Upper lobe of left lung (tissue), 6 donors: ENCODE data around the gene ITPKB. TPM values are rescaled to one million over a fixed set of nuclear protein-coding genes. Genes with fewer than 3 reads are reported as not detected.

Experiments
- ATAC-seq, 2 donors: fragments of 200-7000 bp; cut with Tn5 transposase; one replicate each; pipeline ENCODE4 v1.9.1; 2022; ENCODE audit warnings: mild to moderate bottlenecking in 2 of 2, moderate library complexity in 2 of 2; ENCODE audit not compliant: low FRiP score in 2 of 2
- DNase-seq, 2 donors: peaks; one replicate each; pipeline ENCODE4 v3.0.0-alpha.2; 2019 to 2020
- H3K27ac ChIP-seq, 4 donors: fragments of 200-600 bp; sonication (generic); one replicate each; pipeline ENCODE4 v1.5.1; 2016 to 2019
- H3K27me3 ChIP-seq, 4 donors: fragments of 200-600 bp; sonication (generic); one replicate each; pipeline ENCODE4 v1.5.1; 2017 to 2019
- H3K36me3 ChIP-seq, 4 donors: fragments of 200-600 bp; sonication (generic); one replicate each; pipeline ENCODE4 v1.5.1; 2016 to 2019
- H3K4me1 ChIP-seq, 4 donors: fragments of 200-600 bp; sonication (generic); one replicate each; pipeline ENCODE4 v1.5.1; 2018 to 2019
- H3K4me3 ChIP-seq, 4 donors: fragments of 200-600 bp; sonication (generic); one replicate each; pipeline ENCODE4 v1.5.1; 2017 to 2019; ENCODE audit warnings: mild to moderate bottlenecking in 2 of 4, moderate library complexity in 1 of 4
- H3K9me3 ChIP-seq, 4 donors: fragments of 200-600 bp; sonication (generic); one replicate each; pipeline ENCODE4 v1.5.1; 2018 to 2019
- EP300 ChIP-seq, 4 donors: sonication (generic); formaldehyde crosslinking; IDR thresholded peaks; one replicate each; pipeline ENCODE4 v1.5.1; 2017; ENCODE audit warnings: antibody characterized with exemption in 4 of 4, control low read depth in 2 of 4
- POLR2A ChIP-seq, 4 donors: fragments of 450-650 bp; IDR thresholded peaks; one replicate each; pipeline ENCODE4 v1.5.1; 2016 to 2017; ENCODE audit warnings: antibody characterized with exemption in 4 of 4, mild to moderate bottlenecking in 2 of 4
- POLR2AphosphoS5 ChIP-seq, 2 donors: sonication (generic); formaldehyde crosslinking; IDR thresholded peaks; one replicate each; pipeline ENCODE4 v1.5.1; 2017; ENCODE audit warnings: antibody characterized with exemption in 2 of 2
- WGBS, 2 donors: methylation state at CpG; one replicate each; pipeline ENCODE4 v1.1.5; 2017 to 2018; 5-methylcytosine and 5-hydroxymethylcytosine counted together
- total RNA-seq, 6 donors: library from RNA; depleted of rRNA in 4 of 6; stranded (reverse); fragments of >200 nt in 4 of 6; gene quantifications; one replicate each; pipeline versions ENCODE4 v1.1.0 to v1.2.1, GENCODE V29; 2016 to 2021
- TF ChIP-seq, protein P1 (sequence below), 6 experiments: fragments of 450-650 bp in 4 of 6; fragments of 200-600 bp in 2 of 6; sonication (generic) in 2 of 6; IDR thresholded peaks; one replicate each; pipeline ENCODE4 v1.5.1; 2016 to 2019; ENCODE audit warnings: antibody characterized with exemption in 6 of 6
- donor health status: DM: no; HTN: no; CAD: no; lungs with moderate emphysema.
- donor health status: DM: no; HTN: yes; CAD: no; lungs with severe emphysema.

ITPKB gene
- total RNA-seq, 6 donors from 2014 or later: 19.8 to 62.9 (median 45.8) TPM

DNA sequence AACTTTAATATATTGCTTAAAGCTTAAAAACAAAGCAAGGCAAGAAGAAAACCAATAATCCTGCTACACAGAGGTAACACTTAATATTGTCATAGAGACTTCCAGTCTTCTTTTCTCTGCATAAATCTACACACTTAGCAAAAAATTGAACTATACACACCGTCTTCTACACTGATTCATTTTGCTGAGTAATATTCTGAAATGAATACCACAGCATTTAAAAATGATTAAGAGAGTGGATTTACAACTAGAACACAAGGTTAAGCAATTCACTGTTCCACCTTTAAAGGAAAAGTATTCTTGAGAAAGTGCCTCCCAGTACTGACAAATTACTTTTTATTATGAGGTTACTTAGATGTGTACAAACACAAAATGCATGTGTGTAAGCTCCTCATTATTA lies 22.2 kb upstream of the ITPKB start:
- no peak for TF ChIP-seq POLR2AphosphoS5 (IDR thresholded peaks at IDR 0.05)
- TF ChIP-seq EP300 (IDR thresholded peaks at IDR 0.05): no peak
- TF ChIP-seq POLR2A (IDR thresholded peaks at IDR 0.05): no peak
- no peaks in the 10 kb centered on the region for H3K9me3 ChIP-seq
- no peak overlapping the region for H3K27ac ChIP-seq
- H3K4me3 ChIP-seq: no peak overlapping the region
- H3K4me1 ChIP-seq: no peaks in the 10 kb centered on the region
- 53 to 63% methylated on average over 1 of the region's 1 CpG for WGBS, 2 donors
- ATAC-seq: no peak
- no peak for DNase-seq
- no peaks in the 10 kb centered on the region for H3K27me3 ChIP-seq
- H3K36me3 ChIP-seq: no peaks in the 10 kb centered on the region

DNA sequence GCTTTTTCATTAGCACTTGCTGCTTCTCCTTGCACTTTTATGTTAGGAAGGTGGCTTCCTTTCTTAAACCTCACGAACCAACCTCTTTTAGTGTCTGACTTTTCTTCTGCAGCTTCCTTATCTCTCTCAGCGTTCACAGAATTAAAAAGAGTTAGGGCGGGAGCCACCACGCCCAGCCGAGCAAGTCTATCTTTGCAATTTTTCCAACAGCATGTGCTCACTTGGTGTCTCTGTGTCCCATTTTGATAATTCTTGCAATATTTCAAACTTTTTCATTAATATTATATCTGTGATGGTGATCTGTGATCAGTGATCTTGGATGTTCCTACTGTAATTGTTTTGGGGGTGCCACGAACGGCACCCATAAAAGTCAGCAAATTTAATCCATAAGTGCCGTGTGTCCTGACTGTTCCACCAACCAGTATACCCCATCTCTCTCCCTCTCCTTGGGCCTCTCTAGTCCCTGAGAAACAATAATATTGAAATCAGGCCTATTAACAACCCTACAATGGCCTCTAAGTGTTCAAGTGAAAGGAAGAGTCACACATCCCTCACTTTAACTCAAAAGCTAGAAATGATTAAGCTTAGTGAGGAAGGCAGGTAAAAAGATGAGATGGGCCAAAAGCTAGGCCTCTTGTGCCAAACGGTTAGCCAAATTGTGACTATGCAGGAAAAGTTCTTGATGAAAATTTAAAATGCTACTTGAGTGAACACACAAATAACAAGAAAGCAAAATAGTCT lies 15.9 kb upstream of the ITPKB start:
- H3K27ac ChIP-seq: no peak overlapping the region
- no peaks in the 10 kb centered on the region for H3K27me3 ChIP-seq
- H3K4me3 ChIP-seq: no peak overlapping the region
- H3K9me3 ChIP-seq: no peaks in the 10 kb centered on the region
- no peaks in the 10 kb centered on the region for H3K36me3 ChIP-seq
- TF ChIP-seq, protein P1, sequence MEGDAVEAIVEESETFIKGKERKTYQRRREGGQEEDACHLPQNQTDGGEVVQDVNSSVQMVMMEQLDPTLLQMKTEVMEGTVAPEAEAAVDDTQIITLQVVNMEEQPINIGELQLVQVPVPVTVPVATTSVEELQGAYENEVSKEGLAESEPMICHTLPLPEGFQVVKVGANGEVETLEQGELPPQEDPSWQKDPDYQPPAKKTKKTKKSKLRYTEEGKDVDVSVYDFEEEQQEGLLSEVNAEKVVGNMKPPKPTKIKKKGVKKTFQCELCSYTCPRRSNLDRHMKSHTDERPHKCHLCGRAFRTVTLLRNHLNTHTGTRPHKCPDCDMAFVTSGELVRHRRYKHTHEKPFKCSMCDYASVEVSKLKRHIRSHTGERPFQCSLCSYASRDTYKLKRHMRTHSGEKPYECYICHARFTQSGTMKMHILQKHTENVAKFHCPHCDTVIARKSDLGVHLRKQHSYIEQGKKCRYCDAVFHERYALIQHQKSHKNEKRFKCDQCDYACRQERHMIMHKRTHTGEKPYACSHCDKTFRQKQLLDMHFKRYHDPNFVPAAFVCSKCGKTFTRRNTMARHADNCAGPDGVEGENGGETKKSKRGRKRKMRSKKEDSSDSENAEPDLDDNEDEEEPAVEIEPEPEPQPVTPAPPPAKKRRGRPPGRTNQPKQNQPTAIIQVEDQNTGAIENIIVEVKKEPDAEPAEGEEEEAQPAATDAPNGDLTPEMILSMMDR (IDR thresholded peaks at IDR 0.05): no peak
- TF ChIP-seq POLR2A (IDR thresholded peaks at IDR 0.05): no peak
- no peak for TF ChIP-seq POLR2AphosphoS5 (IDR thresholded peaks at IDR 0.05)
- no peak for TF ChIP-seq EP300 (IDR thresholded peaks at IDR 0.05)
- no peak for DNase-seq
- no peak for ATAC-seq
- 83 to 90% methylated on average over 9 of the region's 9 CpGs for WGBS, 2 donors
- no peaks in the 10 kb centered on the region for H3K4me1 ChIP-seq

DNA sequence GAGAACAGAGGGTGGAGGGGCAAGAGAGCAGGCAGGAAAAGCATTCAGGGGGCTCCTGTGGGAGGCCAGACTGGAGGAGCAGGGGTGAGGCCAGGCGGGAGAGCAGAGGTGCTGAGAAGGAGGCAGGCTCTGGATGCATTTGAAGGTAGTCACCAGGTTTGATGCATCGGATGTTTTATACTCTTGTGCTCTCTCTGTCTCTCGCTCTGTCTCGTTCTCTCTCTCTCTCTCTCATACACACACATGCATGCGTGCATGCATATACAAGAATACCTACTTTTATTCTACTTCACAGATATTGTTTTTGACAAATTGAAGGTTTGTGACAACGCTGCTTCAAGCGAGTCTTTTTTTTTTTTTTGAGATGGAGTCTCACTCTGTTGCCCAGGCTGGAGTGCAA lies 15.0 kb upstream of the ITPKB start:
- H3K4me3 ChIP-seq: no peak overlapping the region
- TF ChIP-seq POLR2AphosphoS5 (IDR thresholded peaks at IDR 0.05): no peak
- no peak for TF ChIP-seq POLR2A (IDR thresholded peaks at IDR 0.05)
- TF ChIP-seq, protein P1 (IDR thresholded peaks at IDR 0.05): no peak
- TF ChIP-seq EP300 (IDR thresholded peaks at IDR 0.05): no peak
- H3K27ac ChIP-seq: no peak overlapping the region
- no peaks in the 10 kb centered on the region for H3K4me1 ChIP-seq
- 94 to 97% methylated on average over 7 of the region's 7 CpGs for WGBS, 2 donors
- DNase-seq (no peak), ATAC-seq (no peak)
- H3K36me3 ChIP-seq: no peaks in the 10 kb centered on the region
- no peaks in the 10 kb centered on the region for H3K27me3 ChIP-seq
- no peaks in the 10 kb centered on the region for H3K9me3 ChIP-seq

DNA sequence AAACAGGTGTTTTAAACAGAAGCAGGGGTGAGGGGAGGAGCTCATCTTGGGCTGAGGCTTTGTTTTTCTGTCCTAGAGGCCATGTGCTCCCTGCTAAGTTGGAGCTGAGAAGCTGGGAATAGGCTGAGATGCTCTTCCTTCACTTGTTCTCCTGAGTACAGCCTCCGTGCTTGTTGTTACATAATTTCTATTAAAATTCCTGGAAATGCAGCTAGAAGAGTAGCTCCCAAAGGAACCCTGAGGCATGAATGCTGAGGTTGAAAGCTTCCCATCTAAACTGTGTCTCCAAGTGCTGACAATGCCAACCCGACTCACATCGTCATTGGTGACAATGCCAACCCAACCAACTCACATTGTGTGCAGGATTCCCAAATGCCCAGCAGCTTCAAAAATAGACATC lies 12.6 kb upstream of the ITPKB start:
- Histone ChIP-seq H3K27me3 (no peaks in the 10 kb centered on the region), H3K27ac (no peak overlapping the region), H3K4me3 (no peak overlapping the region), H3K4me1 (no peaks in the 10 kb centered on the region), H3K36me3 (no peaks in the 10 kb centered on the region), H3K9me3 (no peaks in the 10 kb centered on the region)
- WGBS, 2 donors: 67 to 80% methylated on average over 3 of the region's 3 CpGs
- ATAC-seq (no peak), DNase-seq (no peak)
- no peak for TF ChIP-seq POLR2AphosphoS5 (IDR thresholded peaks at IDR 0.05)
- TF ChIP-seq EP300 (IDR thresholded peaks at IDR 0.05): no peak
- TF ChIP-seq, protein P1 (IDR thresholded peaks at IDR 0.05): no peak
- no peak for TF ChIP-seq POLR2A (IDR thresholded peaks at IDR 0.05)

DNA sequence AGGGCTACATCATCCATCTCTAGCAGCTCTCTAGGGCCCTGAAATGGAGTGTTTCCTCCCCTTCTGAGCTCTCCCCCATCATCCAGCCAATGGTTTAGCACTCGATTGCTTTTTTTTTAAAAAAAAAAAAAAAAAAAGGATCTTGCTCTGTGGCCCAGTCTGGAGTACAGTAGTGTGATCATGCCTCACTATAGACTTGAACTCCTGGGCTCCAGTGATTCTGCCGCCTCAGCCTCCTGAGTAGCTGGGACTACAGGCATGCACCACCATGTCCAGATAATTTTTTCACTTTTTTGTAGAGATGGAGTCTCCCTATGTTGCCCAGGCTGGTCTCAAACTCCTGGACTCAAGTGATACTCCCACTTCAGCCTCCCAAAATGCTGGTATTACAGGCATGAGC lies 12.1 kb upstream of the ITPKB start:
- no peaks in the 10 kb centered on the region for H3K27me3 ChIP-seq
- H3K4me3 ChIP-seq: no peak overlapping the region
- H3K4me1 ChIP-seq: no peaks in the 10 kb centered on the region
- H3K27ac ChIP-seq: no peak overlapping the region
- TF ChIP-seq POLR2AphosphoS5 (IDR thresholded peaks at IDR 0.05) (no peak), EP300 (IDR thresholded peaks at IDR 0.05) (no peak), POLR2A (IDR thresholded peaks at IDR 0.05) (no peak)
- TF ChIP-seq, protein P1 (IDR thresholded peaks at IDR 0.05): no peak
- H3K9me3 ChIP-seq: no peaks in the 10 kb centered on the region
- ATAC-seq (no peak), DNase-seq (no peak)
- 87 to 96% methylated on average over 2 of the region's 2 CpGs for WGBS, 2 donors
- H3K36me3 ChIP-seq: no peaks in the 10 kb centered on the region
